ENCODE measurements around the gene SLC35E3.
A peak's percentile ranks its signal among the peaks of the same experiment; 100 is the strongest.

SLC35E3 gene

GRCh38 chr12:68771223-68771925 lies 25.4 kb downstream of the SLC35E3 start:
- no peak for DNase-seq (ENCODE audit: low spot score)

- DNase-seq (ENCODE audit: low spot score), result no peak
Observed at GRCh38 chr12:68772714-68773113, 26.7 kb downstream of the SLC35E3 start.

GRCh38 chr12:68773582-68773981 lies 27.6 kb downstream of the SLC35E3 start:
- no peak for DNase-seq (ENCODE audit: low spot score)

GRCh38 chr12:68775121-68775630 lies 29.2 kb downstream of the SLC35E3 start:
- DNase-seq (ENCODE audit: low spot score), result no peak

GRCh38 chr12:68776976-68777610 lies 31.1 kb downstream of the SLC35E3 start:
- DNase-seq (ENCODE audit: low spot score), result no peak

GRCh38 chr12:68779280-68779679 lies 33.3 kb downstream of the SLC35E3 start:
- DNase-seq (ENCODE audit: low spot score), result no peak

- DNase-seq (ENCODE audit: low spot score), result no peak
Observed at GRCh38 chr12:68780731-68781130, 34.8 kb downstream of the SLC35E3 start.

GRCh38 chr12:68781728-68782127 lies 35.8 kb downstream of the SLC35E3 start:
- DNase-seq (ENCODE audit: low spot score), result no peak

- no peak for DNase-seq (ENCODE audit: low spot score)
Observed at GRCh38 chr12:68784015-68784414, 38.0 kb downstream of the SLC35E3 start.

- DNase-seq (ENCODE audit: low spot score), result no peak
Observed at GRCh38 chr12:68785358-68785757, 39.4 kb downstream of the SLC35E3 start.

GRCh38 chr12:68785823-68786222 lies 39.8 kb downstream of the SLC35E3 start:
- no peak for DNase-seq (ENCODE audit: low spot score)

GRCh38 chr12:68786929-68787328 lies 41.0 kb downstream of the SLC35E3 start:
- no peak for DNase-seq (ENCODE audit: low spot score)

- no peak for DNase-seq (ENCODE audit: low spot score)
Observed at GRCh38 chr12:68788554-68789143, 42.7 kb downstream of the SLC35E3 start.

GRCh38 chr12:68789144-68789878 lies 43.3 kb downstream of the SLC35E3 start:
- no peak for DNase-seq (ENCODE audit: low spot score)

GRCh38 chr12:68790081-68790951 lies 44.3 kb downstream of the SLC35E3 start:
- DNase-seq (ENCODE audit: low spot score), result no peak

- no peak for DNase-seq (ENCODE audit: low spot score)
Observed at GRCh38 chr12:68790952-68791234, 44.9 kb downstream of the SLC35E3 start.

GRCh38 chr12:68791897-68792481 lies 46.0 kb downstream of the SLC35E3 start:
- DNase-seq (ENCODE audit: low spot score), result no peak

GRCh38 chr12:68792952-68793351 lies 47.0 kb downstream of the SLC35E3 start:
- DNase-seq (ENCODE audit: low spot score), result peak; percentile 53

- no peak for DNase-seq (ENCODE audit: low spot score)
Observed at GRCh38 chr12:68793436-68793835, 47.5 kb downstream of the SLC35E3 start.

- DNase-seq (ENCODE audit: low spot score), result no peak
Observed at GRCh38 chr12:68793975-68794652, 48.1 kb downstream of the SLC35E3 start.

All from CD4-positive, alpha-beta T cell treated with Interleukin-2 at 100 ng/mL for 4 hours (primary cell).